Mucosa of rectum (tissue), 2 donors: Measurements from ENCODE around the gene LRSAM1.

ENCODE experiments used
- H3K27ac ChIP-seq, 2 donors: one replicate each; pipeline ENCODE4 v1.7.0; 2013; ENCODE audit warnings: inconsistent platforms in 2 of 2, low read depth in 2 of 2, low read length in 2 of 2
- H3K27me3 ChIP-seq, 2 donors: one replicate each; pipeline ENCODE4 v1.7.0; 2013; ENCODE audit warnings: low read length in 2 of 2; ENCODE audit not compliant: control insufficient read depth in 2 of 2, insufficient read depth in 2 of 2
- H3K36me3 ChIP-seq, 2 donors: one replicate each; pipeline ENCODE4 v1.7.0; 2013; ENCODE audit warnings: low read length in 2 of 2; ENCODE audit not compliant: control insufficient read depth in 2 of 2, insufficient read depth in 2 of 2
- H3K4me1 ChIP-seq, 2 donors: one replicate each; pipeline ENCODE4 v1.7.0; 2013; ENCODE audit warnings: low read length in 2 of 2, mild to moderate bottlenecking in 1 of 2; ENCODE audit not compliant: control insufficient read depth in 2 of 2, insufficient read depth in 2 of 2
- H3K4me3 ChIP-seq, 2 donors: one replicate each; pipeline ENCODE4 v1.7.0; 2013; ENCODE audit warnings: low read length in 2 of 2
- H3K9ac ChIP-seq, 2 donors: one replicate each; pipeline ENCODE4 v1.7.0; 2013; ENCODE audit warnings: low read length in 2 of 2, low read depth in 1 of 2, mild to moderate bottlenecking in 1 of 2
- H3K9me3 ChIP-seq, 2 donors: one replicate each; pipeline ENCODE4 v1.7.0; 2013; ENCODE audit warnings: low read length in 2 of 2; ENCODE audit not compliant: control insufficient read depth in 2 of 2
- donor health status: healthy.
- donor health status: Normal muscosa, but diverticular disease.

LRSAM1 gene

GRCh38 chr9:127479507-127480081 is 28.3 kb downstream of the LRSAM1 start:
- H3K27ac ChIP-seq = no peak overlapping the region
- H3K9me3 ChIP-seq = no peaks in the 10 kb centered on the region
- H3K4me1 ChIP-seq = no peaks in the 10 kb centered on the region
- no peak overlapping the region for H3K4me3 ChIP-seq
- H3K36me3 ChIP-seq = peaks cover 21 to 22% of the 10 kb centered on the region in 2 donors
- H3K9ac ChIP-seq = no peak overlapping the region
- no peaks in the 10 kb centered on the region for H3K27me3 ChIP-seq

DNA sequence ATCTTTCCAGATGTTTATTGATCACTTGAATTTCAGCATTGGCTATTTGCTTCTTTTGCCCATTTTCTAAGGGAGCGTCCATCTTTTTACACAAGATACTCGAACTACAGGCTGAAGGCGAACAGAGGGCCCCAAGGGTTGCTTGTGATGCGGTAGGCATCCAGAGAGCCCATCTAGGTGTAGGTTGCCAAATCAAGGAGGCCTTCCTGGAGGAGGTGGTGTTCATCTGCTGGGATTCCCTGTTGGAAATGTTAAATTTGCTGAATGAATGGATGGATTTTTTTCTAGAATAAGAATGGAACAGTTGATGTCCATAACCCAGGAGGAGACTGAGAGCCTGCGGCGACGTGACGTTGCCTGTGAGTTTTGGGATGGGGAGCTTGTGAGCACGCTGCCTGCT is 31.4 kb downstream of the LRSAM1 start:
- Histone ChIP-seq H3K36me3 (peaks cover 24 to 31% of the 10 kb centered on the region in 2 donors), H3K9me3 (no peaks in the 10 kb centered on the region), H3K4me3 (no peak overlapping the region), H3K27ac (no peak overlapping the region), H3K4me1 (no peaks in the 10 kb centered on the region), H3K9ac (no peak overlapping the region), H3K27me3 (no peaks in the 10 kb centered on the region)

DNA sequence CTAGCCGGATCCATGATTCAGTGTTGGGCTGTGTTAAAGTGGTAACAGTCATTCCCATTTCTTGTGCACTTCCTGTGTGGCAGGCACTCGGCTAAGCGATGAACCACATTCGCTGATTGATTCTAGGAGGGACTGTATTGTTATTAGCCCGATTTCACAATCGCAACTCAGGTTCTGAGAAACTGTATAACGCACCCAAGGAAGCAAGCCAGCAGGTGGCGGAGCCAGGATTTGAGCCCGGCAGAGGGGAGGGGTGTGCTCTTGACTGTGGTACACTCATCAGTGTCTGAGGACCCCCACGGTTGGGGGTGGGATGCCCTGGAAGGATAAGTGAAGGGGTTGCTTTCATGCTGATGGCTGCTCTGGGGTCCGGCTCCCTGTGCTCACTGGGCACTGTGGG is 34.7 kb downstream of the LRSAM1 start:
- H3K4me3 ChIP-seq = no peak overlapping the region
- H3K9ac ChIP-seq = no peak overlapping the region
- peaks cover 18 to 23% of the 10 kb centered on the region in 2 donors for H3K36me3 ChIP-seq
- no peaks in the 10 kb centered on the region for H3K27me3 ChIP-seq
- H3K27ac ChIP-seq = no peak overlapping the region
- H3K4me1 ChIP-seq = no peaks in the 10 kb centered on the region
- no peaks in the 10 kb centered on the region for H3K9me3 ChIP-seq

GRCh38 chr9:127488946-127489345 is 37.6 kb downstream of the LRSAM1 start:
- Histone ChIP-seq H3K4me1 (no peaks in the 10 kb centered on the region), H3K36me3 (peaks cover 23 to 27% of the 10 kb centered on the region in 2 donors), H3K9me3 (no peaks in the 10 kb centered on the region), H3K27ac (no peak overlapping the region), H3K4me3 (no peak overlapping the region), H3K9ac (no peak overlapping the region), H3K27me3 (no peaks in the 10 kb centered on the region)

DNA sequence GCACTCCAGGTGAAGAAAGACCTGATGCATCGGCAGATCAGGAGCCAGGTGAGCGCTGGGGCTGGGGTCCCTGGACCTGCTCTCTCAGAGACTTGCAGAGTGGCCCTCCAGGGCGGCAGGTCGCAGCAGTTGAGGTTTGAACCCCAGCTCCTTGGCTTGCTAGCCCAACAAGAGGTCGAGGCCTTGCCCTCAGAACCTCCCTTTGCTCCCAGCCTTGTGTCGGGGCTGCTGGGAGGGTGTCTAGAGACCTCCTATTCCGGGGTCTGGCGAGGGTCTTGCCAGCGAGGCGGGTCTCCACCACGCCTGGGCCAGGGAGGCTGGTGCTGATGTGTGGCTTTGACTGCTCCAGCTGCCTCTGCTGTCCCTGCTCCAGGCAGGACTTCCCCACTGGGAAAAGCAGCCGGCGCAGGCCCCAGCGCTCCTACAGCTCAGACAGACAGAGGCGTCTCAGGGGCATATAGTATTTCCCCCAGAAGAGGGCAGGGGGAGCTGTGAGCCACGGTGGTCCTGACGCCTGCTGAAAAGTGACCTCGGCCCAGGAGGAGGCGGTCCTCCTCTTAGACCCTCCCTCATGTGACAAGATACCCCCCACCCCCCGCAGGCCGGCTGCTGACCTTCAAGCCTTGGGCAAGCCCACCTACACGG is 38.3 kb downstream of the LRSAM1 start:
- Histone ChIP-seq H3K27me3 (no peaks in the 10 kb centered on the region), H3K4me3 (no peak overlapping the region), H3K36me3 (peaks cover 23 to 30% of the 10 kb centered on the region in 2 donors), H3K9ac (no peak overlapping the region), H3K27ac (no peak overlapping the region), H3K4me1 (no peaks in the 10 kb centered on the region), H3K9me3 (no peaks in the 10 kb centered on the region)

DNA sequence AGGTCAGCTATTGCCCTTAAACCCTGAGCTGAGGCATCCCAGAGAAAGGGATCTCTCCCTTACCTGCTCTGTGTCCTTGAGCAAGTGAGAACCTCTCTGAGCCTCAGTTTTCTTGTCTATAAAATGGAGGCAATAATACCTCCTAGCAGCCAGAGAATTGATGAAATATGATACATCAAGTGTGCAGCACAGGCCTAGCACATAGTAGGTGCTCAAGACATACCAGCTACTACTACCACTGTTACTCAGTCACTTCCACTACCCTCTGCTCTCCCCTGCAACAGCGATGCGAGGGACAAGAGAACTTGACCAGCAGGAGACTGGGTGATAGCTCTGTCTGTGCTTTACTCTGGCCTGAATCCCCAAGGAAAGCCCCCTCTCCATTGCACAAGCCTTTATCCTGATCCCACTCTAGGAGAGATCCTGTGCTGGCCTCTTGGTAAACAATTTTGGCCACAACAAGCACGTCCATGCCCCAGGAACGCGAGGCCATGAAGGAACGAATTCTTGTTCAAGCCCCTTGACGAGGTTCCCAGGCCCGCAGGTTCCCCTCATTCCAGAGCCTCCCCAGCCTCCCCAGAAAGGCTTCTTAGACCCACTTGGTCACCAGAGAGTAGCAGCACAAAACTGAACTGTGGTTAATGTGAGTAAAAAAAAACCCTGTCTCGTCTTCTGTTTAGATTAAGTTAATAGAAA is 39.4 kb downstream of the LRSAM1 start:
- Histone ChIP-seq H3K27ac (no peak overlapping the region), H3K9ac (no peak overlapping the region), H3K9me3 (no peaks in the 10 kb centered on the region), H3K4me3 (no peak overlapping the region), H3K27me3 (no peaks in the 10 kb centered on the region), H3K4me1 (peaks cover 5% of the 10 kb centered on the region in 2 donors), H3K36me3 (peaks cover 21 to 28% of the 10 kb centered on the region in 2 donors)

DNA sequence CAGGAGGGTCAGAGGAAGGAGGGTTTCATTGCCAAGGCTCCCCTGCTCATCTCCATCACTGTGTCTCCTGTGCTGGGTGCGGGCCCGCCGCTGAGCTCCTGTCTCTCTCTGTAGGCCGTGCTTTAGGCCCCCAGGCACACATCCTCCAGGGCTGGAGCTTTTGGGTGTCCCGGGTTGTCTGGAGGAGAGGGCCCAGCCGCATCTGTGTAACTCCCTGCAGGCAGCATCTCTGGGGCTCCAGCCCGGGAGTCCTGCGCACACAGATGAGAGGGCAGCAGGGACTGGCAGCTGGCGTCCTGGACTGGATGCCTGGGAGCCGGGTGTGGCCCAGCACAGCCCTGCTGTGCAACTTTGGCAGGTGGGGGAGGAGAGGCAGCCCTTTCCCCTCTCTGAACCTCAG is 40.2 kb downstream of the LRSAM1 start:
- Histone ChIP-seq H3K9ac (no peak overlapping the region), H3K36me3 (peaks cover 18 to 32% of the 10 kb centered on the region in 2 donors), H3K4me3 (no peak overlapping the region), H3K27ac (no peak overlapping the region), H3K9me3 (no peaks in the 10 kb centered on the region), H3K4me1 (peaks cover 8 to 13% of the 10 kb centered on the region in 2 donors), H3K27me3 (no peaks in the 10 kb centered on the region)

GRCh38 chr9:127492616-127493015 is 41.3 kb downstream of the LRSAM1 start:
- no peak overlapping the region for H3K4me3 ChIP-seq
- H3K27me3 ChIP-seq = no peaks in the 10 kb centered on the region
- no peak overlapping the region for H3K9ac ChIP-seq
- H3K4me1 ChIP-seq = peaks cover 8 to 13% of the 10 kb centered on the region in 2 donors
- H3K36me3 ChIP-seq = peaks cover 18 to 38% of the 10 kb centered on the region in 2 donors
- H3K9me3 ChIP-seq = no peaks in the 10 kb centered on the region
- no peak overlapping the region for H3K27ac ChIP-seq

GRCh38 chr9:127493592-127494303 is 42.4 kb downstream of the LRSAM1 start:
- Histone ChIP-seq H3K36me3 (peaks cover 22 to 36% of the 10 kb centered on the region in 2 donors), H3K27me3 (no peaks in the 10 kb centered on the region), H3K9me3 (no peaks in the 10 kb centered on the region), H3K27ac (no peak overlapping the region), H3K9ac (no peak overlapping the region), H3K4me1 (peaks cover 8 to 13% of the 10 kb centered on the region in 2 donors), H3K4me3 (no peak overlapping the region)

DNA sequence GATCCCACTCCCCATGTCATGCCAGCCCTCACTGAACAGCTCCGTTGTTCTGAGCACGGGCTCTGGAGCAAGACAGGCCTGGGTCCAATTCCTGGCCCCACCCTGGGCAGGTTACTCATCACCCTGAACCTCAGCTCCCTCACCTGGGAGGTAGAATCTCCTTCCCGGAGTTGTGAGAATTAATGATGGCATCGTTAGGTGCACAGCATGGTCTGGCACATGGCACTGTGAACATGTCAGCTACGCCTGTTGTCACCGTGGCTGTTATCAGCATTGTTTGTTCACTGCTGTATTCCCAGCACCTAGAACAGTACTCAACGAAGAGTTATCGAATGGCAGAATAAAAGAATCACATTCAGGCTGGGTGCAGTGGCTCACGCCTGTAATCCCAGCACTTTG is 43.0 kb downstream of the LRSAM1 start:
- H3K4me3 ChIP-seq = no peak overlapping the region
- H3K36me3 ChIP-seq = peaks cover 22 to 33% of the 10 kb centered on the region in 2 donors
- no peaks in the 10 kb centered on the region for H3K27me3 ChIP-seq
- no peak overlapping the region for H3K9ac ChIP-seq
- H3K4me1 ChIP-seq = peaks cover 8 to 13% of the 10 kb centered on the region in 2 donors
- H3K9me3 ChIP-seq = no peaks in the 10 kb centered on the region
- H3K27ac ChIP-seq = no peak overlapping the region
